22Rv1 (cell line): Measurements from ENCODE around the gene DUSP14.

Experiments
- ZFX ChIP-seq: fragments of 450-650 bp; IDR thresholded peaks from 2 replicates; pipeline ENCODE4 v1.6.1; 2017; ENCODE audit warnings: antibody characterized with exemption, borderline replicate concordance
- TF ChIP-seq, protein P1 (sequence below): fragments of 450-650 bp; IDR thresholded peaks from 2 replicates; pipeline ENCODE4 v1.5.1; 2017; ENCODE audit warnings: mild to moderate bottlenecking

- TF ChIP-seq, protein P1, sequence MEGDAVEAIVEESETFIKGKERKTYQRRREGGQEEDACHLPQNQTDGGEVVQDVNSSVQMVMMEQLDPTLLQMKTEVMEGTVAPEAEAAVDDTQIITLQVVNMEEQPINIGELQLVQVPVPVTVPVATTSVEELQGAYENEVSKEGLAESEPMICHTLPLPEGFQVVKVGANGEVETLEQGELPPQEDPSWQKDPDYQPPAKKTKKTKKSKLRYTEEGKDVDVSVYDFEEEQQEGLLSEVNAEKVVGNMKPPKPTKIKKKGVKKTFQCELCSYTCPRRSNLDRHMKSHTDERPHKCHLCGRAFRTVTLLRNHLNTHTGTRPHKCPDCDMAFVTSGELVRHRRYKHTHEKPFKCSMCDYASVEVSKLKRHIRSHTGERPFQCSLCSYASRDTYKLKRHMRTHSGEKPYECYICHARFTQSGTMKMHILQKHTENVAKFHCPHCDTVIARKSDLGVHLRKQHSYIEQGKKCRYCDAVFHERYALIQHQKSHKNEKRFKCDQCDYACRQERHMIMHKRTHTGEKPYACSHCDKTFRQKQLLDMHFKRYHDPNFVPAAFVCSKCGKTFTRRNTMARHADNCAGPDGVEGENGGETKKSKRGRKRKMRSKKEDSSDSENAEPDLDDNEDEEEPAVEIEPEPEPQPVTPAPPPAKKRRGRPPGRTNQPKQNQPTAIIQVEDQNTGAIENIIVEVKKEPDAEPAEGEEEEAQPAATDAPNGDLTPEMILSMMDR: no peak
- no peak for TF ChIP-seq ZFX
These were observed 15.6 kb downstream of the DUSP14 start for GRCh38 chr17:37505333-37505732.
